Panc1 (cell line): ENCODE results near the gene DPH1. TPM values are rescaled to one million over a fixed set of nuclear protein-coding genes. Genes with fewer than 3 reads are reported as not detected.

Source experiments
- ATAC-seq: fragments of 200-7000 bp; cut with Tn5 transposase; 2 replicates; pipeline ENCODE4 v1.9.1; 2020; ENCODE audit warnings: mild to moderate bottlenecking, moderate library complexity
- BruUV-seq: library from RNA; stranded (reverse); fragments of 400-500 nt; replicated peaks from 2 replicates; lab custom pipeline; 2021; lab: Mats Ljungman, UMichigan
- CTCF ChIA-PET: fragments of 300-600 bp; sonication (Branson Sonifier 250); formaldehyde crosslinking; loops from one replicate; lab custom pipeline; 2022; ENCODE audit warnings: antibody characterized with exemption; lab: Charles Lee
- POLR2A ChIA-PET: fragments of 300-600 bp; sonication (Branson Sonifier 250); formaldehyde crosslinking; loops from one replicate; lab custom pipeline; 2022; ENCODE audit warnings: antibody characterized with exemption; lab: Charles Lee
- DNase-seq: peaks from one replicate; pipeline ENCODE4 v3.0.0-alpha.2; 2010; ENCODE audit warnings: low read depth, low spot score
- H3K27ac ChIP-seq: 2 replicates; pipeline ENCODE4 v1.5.1; 2011; ENCODE audit warnings: mild to moderate bottlenecking, low read length, inconsistent platforms
- H3K27me3 ChIP-seq: fragments of 200-500 bp; sonication (Bioruptor generic); 2 replicates; pipeline ENCODE4 v1.6.0; 2014; ENCODE audit warnings: low read length, inconsistent platforms; ENCODE audit not compliant: control insufficient read depth, insufficient read depth
- H3K36me3 ChIP-seq: fragments of 200-500 bp; sonication (Bioruptor generic); 2 replicates; pipeline ENCODE4 v1.5.1; 2014; ENCODE audit warnings: inconsistent platforms, mild to moderate bottlenecking, low read length, moderate library complexity; ENCODE audit not compliant: control insufficient read depth, insufficient read depth
- H3K4me1 ChIP-seq: 2 replicates; pipeline ENCODE4 v1.5.1; 2011; ENCODE audit warnings: inconsistent platforms, mild to moderate bottlenecking, low read length, moderate library complexity; ENCODE audit not compliant: control insufficient read depth, insufficient read depth
- H3K4me3 ChIP-seq, 2 experiments: 2 replicates each; pipeline ENCODE4 v1.5.1; 2011 to 2012; ENCODE audit warnings: low read depth in 2 of 2, low read length in 2 of 2, mild to moderate bottlenecking in 2 of 2, inconsistent platforms in 1 of 2, moderate library complexity in 1 of 2
- H3K9me3 ChIP-seq: fragments of 200-500 bp; sonication (Bioruptor generic); 2 replicates; pipeline ENCODE4 v1.5.1; 2014; ENCODE audit warnings: low read depth, mild to moderate bottlenecking, inconsistent platforms, low read length, moderate library complexity; ENCODE audit not compliant: control insufficient read depth, insufficient read depth
- CTCF ChIP-seq: fragments of 450-650 bp; IDR thresholded peaks from 2 replicates; pipeline ENCODE4 v1.5.1; 2017; ENCODE audit warnings: mild to moderate bottlenecking
- POLR2AphosphoS5 ChIP-seq: IDR thresholded peaks from 2 replicates; pipeline ENCODE4 v1.6.1; 2012; ENCODE audit warnings: mild to moderate bottlenecking, low read depth, low read length, moderate library complexity
- REST ChIP-seq, 2 experiments: IDR thresholded peaks; 2 replicates each; pipeline ENCODE4 v1.6.1; 2011 to 2012; ENCODE audit warnings: low read depth in 2 of 2, control low read depth in 1 of 2, low read length in 1 of 2, mild to moderate bottlenecking in 1 of 2, moderate library complexity in 1 of 2; ENCODE audit not compliant: insufficient read depth in 1 of 2
- SIN3A ChIP-seq: IDR thresholded peaks from 2 replicates; pipeline ENCODE4 v1.6.1; 2012; ENCODE audit warnings: low read depth, mild to moderate bottlenecking, low read length, moderate library complexity, borderline replicate concordance; ENCODE audit not compliant: insufficient read depth
- TCF7L2 ChIP-seq: IDR thresholded peaks from 2 replicates; pipeline ENCODE4 v1.6.1; 2011; ENCODE audit warnings: mild to moderate bottlenecking, low read depth, low read length, inconsistent platforms
- in situ Hi-C: cut with HindIII; loops from 2 replicates; pipeline ENCODE4 v1.10.0; 2016; ENCODE audit warnings: low sequenced_read_pairs, low pct_unique_long_range_greater_than_20kb
- intact Hi-C: fragments of 100-400 bp; cut with micrococcal nuclease; formaldehyde crosslinking; loops from one replicate; pipeline ENCODE4 v1.10.0; 2022; ENCODE audit not compliant: unreplicated experiment
- total RNA-seq: library from RNA; stranded (reverse); gene quantifications from one replicate; pipeline ENCODE4 v1.2.1, GENCODE V29; 2021; ENCODE audit not compliant: unreplicated experiment

Gene DPH1
- total RNA-seq, 1 experiment from 2014 or later: 24.3 TPM

GRCh38 chr17:2059547-2060384 lies 29.8 kb downstream of the DPH1 start:
- no peak for TF ChIP-seq CTCF
- no peaks in the 10 kb centered on the region for H3K9me3 ChIP-seq
- no peaks in the 10 kb centered on the region for H3K36me3 ChIP-seq
- H3K4me1 ChIP-seq: no peaks in the 10 kb centered on the region
- CTCF ChIA-PET: interaction anchor here (0.6 kb wide), 1 partner anchor 189 kb away, joined by 3 read pairs; no protein-coding TSS in a partner anchor
- no peak overlapping the region for H3K27ac ChIP-seq
- intact Hi-C loops: no loop called here
- ATAC-seq (no peak), DNase-seq (no peak)
- no peak overlapping the region for H3K4me3 ChIP-seq
- POLR2A ChIA-PET: interaction anchor here (0.6 kb wide), 1 partner anchor 11 kb away, joined by 3 read pairs; no protein-coding TSS in a partner anchor
- no peaks in the 10 kb centered on the region for H3K27me3 ChIP-seq
- in situ Hi-C loops: no loop called here
- TSS peak; percentile 69 for BruUV-seq

- ATAC-seq: no peak
- no peak for TF ChIP-seq TCF7L2
- no peak for TF ChIP-seq REST (IDR thresholded peaks at IDR 0.05; ENCODE audit: insufficient read depth in 1 of 2, low read depth in 2 of 2, low read length in 1 of 2)
- no peak for TF ChIP-seq CTCF
- TF ChIP-seq SIN3A: no peak
- TF ChIP-seq POLR2AphosphoS5: no peak
- H3K27ac ChIP-seq: no peak overlapping the region
- DNase-seq: no peak
- H3K9me3 ChIP-seq: no peaks in the 10 kb centered on the region
- POLR2A ChIA-PET: interaction anchor here (0.6 kb wide), 1 partner anchor 12 kb away, joined by 3 read pairs; no protein-coding TSS in a partner anchor
- no peaks in the 10 kb centered on the region for H3K4me1 ChIP-seq
- intact Hi-C loops: no loop called here
- CTCF ChIA-PET: interaction anchor here (0.6 kb wide), 1 partner anchor 188 kb away, joined by 3 read pairs; no protein-coding TSS in a partner anchor
- no peaks in the 10 kb centered on the region for H3K36me3 ChIP-seq
- no peaks in the 10 kb centered on the region for H3K27me3 ChIP-seq
- in situ Hi-C loops: no loop called here
- H3K4me3 ChIP-seq: no peak overlapping the region
- no TSS peak for BruUV-seq
Measured at GRCh38 chr17:2060385-2060658, 30.4 kb downstream of the DPH1 start.
